Astrocyte (in vitro differentiated cells and primary cell): ENCODE measurements around the gene COA1. TPM values are rescaled to one million over a fixed set of nuclear protein-coding genes. Genes with fewer than 3 reads are reported as not detected.
"Not testable (repeated sequence)": the region's sequence is repeated elsewhere in the genome, so short reads cannot be mapped to it uniquely, and the experiment has no call there.

Source experiments
- DNase-seq: peaks from one replicate; pipeline ENCODE4 v3.0.0-alpha.2; 2010; ENCODE audit warnings: low read depth
- FAIRE-seq: peaks from 2 replicates; lab custom pipeline; 2011; peaks lifted over from hg19 to GRCh38; lab: Jason Lieb, UNC
- H2AFZ ChIP-seq: 2 replicates; pipeline ENCODE4 v1.6.0; 2012; ENCODE audit warnings: low read depth, low read length, inconsistent platforms
- H3K27ac ChIP-seq: 2 replicates; pipeline ENCODE4 v1.5.1; 2011; ENCODE audit warnings: low read depth, low read length, inconsistent platforms
- H3K27me3 ChIP-seq: 2 replicates; pipeline ENCODE4 v1.6.0; 2011; ENCODE audit warnings: low read length, inconsistent platforms; ENCODE audit not compliant: insufficient read depth
- H3K36me3 ChIP-seq: 2 replicates; pipeline ENCODE4 v1.5.1; 2011; ENCODE audit warnings: low read length, inconsistent platforms; ENCODE audit not compliant: insufficient read depth
- H3K4me1 ChIP-seq: 2 replicates; pipeline ENCODE4 v1.5.1; 2011; ENCODE audit warnings: low read length, inconsistent platforms; ENCODE audit not compliant: insufficient read depth
- H3K4me2 ChIP-seq: 2 replicates; pipeline ENCODE4 v1.6.0; 2012; ENCODE audit warnings: low read length, inconsistent platforms
- H3K4me3 ChIP-seq: 2 replicates; pipeline ENCODE4 v1.5.1; 2011; ENCODE audit warnings: low read depth, mild to moderate bottlenecking, low read length, inconsistent platforms; ENCODE audit not compliant: insufficient read depth
- H3K79me2 ChIP-seq: 2 replicates; pipeline ENCODE4 v1.6.0; 2012; ENCODE audit warnings: mild to moderate bottlenecking, low read length, inconsistent platforms; ENCODE audit not compliant: insufficient read depth
- H3K9ac ChIP-seq: 2 replicates; pipeline ENCODE4 v1.6.0; 2012; ENCODE audit warnings: mild to moderate bottlenecking, low read length, inconsistent platforms
- H3K9me3 ChIP-seq: 2 replicates; pipeline ENCODE4 v1.5.1; 2012; ENCODE audit warnings: low read depth, mild to moderate bottlenecking, low read length, inconsistent platforms; ENCODE audit not compliant: insufficient read depth
- H4K20me1 ChIP-seq: 2 replicates; pipeline ENCODE4 v1.6.0; 2012; ENCODE audit warnings: low read length, inconsistent platforms; ENCODE audit not compliant: insufficient read depth
- H3K27ac Mint-ChIP-seq: one replicate; pipeline ENCODE4 v1.8.0; 2021; ENCODE audit warnings: mild to moderate bottlenecking, mixed read lengths; ENCODE audit not compliant: unreplicated experiment
- H3K27me3 Mint-ChIP-seq: one replicate; pipeline ENCODE4 v1.8.0; 2021; ENCODE audit warnings: low read depth, mixed read lengths; ENCODE audit not compliant: unreplicated experiment
- H3K36me3 Mint-ChIP-seq: one replicate; pipeline ENCODE4 v1.8.0; 2021; ENCODE audit warnings: low read depth, mixed read lengths; ENCODE audit not compliant: unreplicated experiment
- H3K4me1 Mint-ChIP-seq: one replicate; pipeline ENCODE4 v1.8.0; 2021; ENCODE audit warnings: low read depth, mixed read lengths; ENCODE audit not compliant: unreplicated experiment
- H3K4me3 Mint-ChIP-seq: one replicate; pipeline ENCODE4 v1.8.0; 2021; ENCODE audit warnings: mild to moderate bottlenecking, moderate library complexity, mixed read lengths; ENCODE audit not compliant: unreplicated experiment
- H3K9me3 Mint-ChIP-seq: one replicate; pipeline ENCODE4 v1.8.0; 2021; ENCODE audit warnings: mild to moderate bottlenecking, mixed read lengths; ENCODE audit not compliant: unreplicated experiment
- EZH2 ChIP-seq: IDR thresholded peaks from 2 replicates; pipeline ENCODE4 v1.6.1; 2012; ENCODE audit warnings: mild to moderate bottlenecking, low read length, inconsistent platforms; ENCODE audit not compliant: insufficient read depth
- total RNA-seq: library from RNA; stranded (reverse); gene quantifications from 2 replicates; pipeline ENCODE4 v1.2.1, GENCODE V29; 2021
- TF ChIP-seq, protein P1 (sequence below): IDR thresholded peaks from 2 replicates; pipeline ENCODE4 v1.5.1; 2011; ENCODE audit warnings: low read depth, mild to moderate bottlenecking, inconsistent platforms, low read length, moderate library complexity; ENCODE audit not compliant: insufficient read depth

COA1 gene
- total RNA-seq, 1 donor from 2014 or later = 47.0 TPM

- no peak overlapping the region for H3K27ac ChIP-seq
- H3K4me1 ChIP-seq = peaks cover 8% of the 10 kb centered on the region
- H3K27me3 ChIP-seq = no peaks in the 10 kb centered on the region
- no peak overlapping the region for H3K4me2 ChIP-seq
- no peaks in the 10 kb centered on the region for H3K27me3 Mint-ChIP-seq
- no peak overlapping the region for H3K9ac ChIP-seq
- no peak overlapping the region for H3K27ac Mint-ChIP-seq
- peaks cover under 1% of the 10 kb centered on the region for H3K9me3 Mint-ChIP-seq
- peaks cover 2% of the 10 kb centered on the region for H3K9me3 ChIP-seq
- peaks cover 12% of the 10 kb centered on the region for H3K4me1 Mint-ChIP-seq
- H3K36me3 ChIP-seq = no peaks in the 10 kb centered on the region
- peaks cover 6% of the 10 kb centered on the region for H3K36me3 Mint-ChIP-seq
- DNase-seq (peak; percentile 31), FAIRE-seq (no peak)
- peaks cover 93% of the 10 kb centered on the region for H3K79me2 ChIP-seq
- no peak overlapping the region for H2AFZ ChIP-seq
- H3K4me3 ChIP-seq = no peak overlapping the region
- H4K20me1 ChIP-seq = peaks cover 24% of the 10 kb centered on the region
- H3K4me3 Mint-ChIP-seq = no peak overlapping the region
- no peak for TF ChIP-seq EZH2
- TF ChIP-seq, protein P1, sequence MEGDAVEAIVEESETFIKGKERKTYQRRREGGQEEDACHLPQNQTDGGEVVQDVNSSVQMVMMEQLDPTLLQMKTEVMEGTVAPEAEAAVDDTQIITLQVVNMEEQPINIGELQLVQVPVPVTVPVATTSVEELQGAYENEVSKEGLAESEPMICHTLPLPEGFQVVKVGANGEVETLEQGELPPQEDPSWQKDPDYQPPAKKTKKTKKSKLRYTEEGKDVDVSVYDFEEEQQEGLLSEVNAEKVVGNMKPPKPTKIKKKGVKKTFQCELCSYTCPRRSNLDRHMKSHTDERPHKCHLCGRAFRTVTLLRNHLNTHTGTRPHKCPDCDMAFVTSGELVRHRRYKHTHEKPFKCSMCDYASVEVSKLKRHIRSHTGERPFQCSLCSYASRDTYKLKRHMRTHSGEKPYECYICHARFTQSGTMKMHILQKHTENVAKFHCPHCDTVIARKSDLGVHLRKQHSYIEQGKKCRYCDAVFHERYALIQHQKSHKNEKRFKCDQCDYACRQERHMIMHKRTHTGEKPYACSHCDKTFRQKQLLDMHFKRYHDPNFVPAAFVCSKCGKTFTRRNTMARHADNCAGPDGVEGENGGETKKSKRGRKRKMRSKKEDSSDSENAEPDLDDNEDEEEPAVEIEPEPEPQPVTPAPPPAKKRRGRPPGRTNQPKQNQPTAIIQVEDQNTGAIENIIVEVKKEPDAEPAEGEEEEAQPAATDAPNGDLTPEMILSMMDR = peak; percentile 73
These were observed 8.0 kb downstream of the COA1 start for GRCh38 chr7:43721193-43721806.

DNA sequence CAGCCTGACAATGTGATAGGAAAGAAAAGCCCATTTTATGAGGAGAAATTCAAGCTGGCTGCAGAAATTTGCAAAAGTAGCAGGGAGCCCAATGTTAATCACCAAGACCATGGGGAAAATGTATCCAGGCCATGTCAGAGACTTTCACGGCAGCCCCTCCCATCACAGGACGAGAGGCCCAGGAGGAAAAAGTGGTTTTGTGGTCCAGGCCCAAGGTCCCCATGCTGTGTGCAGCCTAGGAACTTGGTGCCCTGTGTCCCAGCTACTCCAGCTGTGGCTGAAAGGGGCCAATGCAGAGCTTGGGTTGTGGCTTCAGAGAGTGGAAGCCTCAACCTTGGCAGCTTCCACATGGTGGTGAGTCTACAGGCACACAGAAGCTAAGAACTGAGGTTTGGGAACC, 12.7 kb downstream of the COA1 start:
- Histone ChIP-seq H3K9ac (no peak overlapping the region), H3K36me3 (no peaks in the 10 kb centered on the region), H3K27ac (no peak overlapping the region), H2AFZ (no peak overlapping the region), H4K20me1 (peaks cover 7% of the 10 kb centered on the region), H3K4me3 (no peak overlapping the region), H3K9me3 (peaks cover 2% of the 10 kb centered on the region), H3K4me2 (no peak overlapping the region), H3K4me1 (peaks cover 8% of the 10 kb centered on the region), H3K79me2 (peaks cover 83% of the 10 kb centered on the region), H3K27me3 (no peaks in the 10 kb centered on the region)
- H3K27me3 Mint-ChIP-seq = no peaks in the 10 kb centered on the region
- H3K4me1 Mint-ChIP-seq = peaks cover 9% of the 10 kb centered on the region
- peaks cover 6% of the 10 kb centered on the region for H3K9me3 Mint-ChIP-seq
- H3K4me3 Mint-ChIP-seq = no peak overlapping the region
- H3K36me3 Mint-ChIP-seq = peaks cover 11% of the 10 kb centered on the region
- TF ChIP-seq, protein P1 = no peak
- no peak for TF ChIP-seq EZH2
- DNase-seq (no peak), FAIRE-seq (no peak)
- no peak overlapping the region for H3K27ac Mint-ChIP-seq

DNA sequence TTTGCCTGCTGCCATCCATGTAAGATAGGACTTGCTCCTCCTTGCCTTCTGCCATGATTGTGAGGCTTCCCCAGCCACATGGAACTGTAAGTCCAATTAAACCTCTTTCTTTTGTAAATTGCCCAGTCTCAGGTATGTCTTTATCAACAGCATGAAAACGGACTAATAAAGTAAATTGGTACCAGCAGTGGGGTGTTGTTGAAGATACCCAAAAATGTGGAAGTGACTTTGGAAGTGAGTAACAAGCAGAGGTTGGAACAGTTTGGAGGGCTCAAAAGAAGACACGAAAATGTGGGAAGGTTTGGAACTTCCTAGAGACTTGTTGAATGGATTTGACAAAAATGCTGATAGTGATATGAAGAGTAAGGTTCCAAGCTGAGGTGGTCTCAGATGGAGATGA, 13.4 kb downstream of the COA1 start:
- H3K4me3 ChIP-seq, H3K4me1 ChIP-seq, H4K20me1 ChIP-seq, H3K27ac ChIP-seq, H3K4me2 ChIP-seq, H3K9me3 ChIP-seq, DNase-seq, H3K9ac ChIP-seq, H2AFZ ChIP-seq, FAIRE-seq, H3K36me3 ChIP-seq, H3K9me3 Mint-ChIP-seq, H3K27me3 ChIP-seq, H3K4me3 Mint-ChIP-seq, H3K4me1 Mint-ChIP-seq, H3K27ac Mint-ChIP-seq, H3K27me3 Mint-ChIP-seq: not testable (repeated sequence)
- peaks cover 11% of the 10 kb centered on the region for H3K36me3 Mint-ChIP-seq
- H3K79me2 ChIP-seq = peaks cover 86% of the 10 kb centered on the region
